Uterus (tissue), 4 donors: ENCODE data around the gene PHF13. TPM values are rescaled to one million over a fixed set of nuclear protein-coding genes. Genes with fewer than 3 reads are reported as not detected.

Source experiments
- DNase-seq, 2 donors: peaks; one replicate each; pipeline ENCODE4 v3.0.0-alpha.2; 2019 to 2020
- H3K27ac ChIP-seq, 2 donors: fragments of 200-600 bp; sonication (generic); 1 replicate in 1 of 2; 2 replicates in 1 of 2; pipeline ENCODE4 v1.5.1; 2016 to 2018
- H3K27me3 ChIP-seq, 2 donors: fragments of 200-600 bp; sonication (generic); one replicate each; pipeline ENCODE4 v1.5.1; 2018 to 2019; ENCODE audit warnings: control low read depth in 1 of 2
- H3K36me3 ChIP-seq, 2 donors: fragments of 200-600 bp; sonication (generic); one replicate each; pipeline ENCODE4 v1.5.1; 2019; ENCODE audit warnings: control low read depth in 1 of 2
- H3K4me1 ChIP-seq, 2 donors: fragments of 200-600 bp; sonication (generic); one replicate each; pipeline ENCODE4 v1.5.1; 2018 to 2019; ENCODE audit warnings: control low read depth in 1 of 2
- H3K4me3 ChIP-seq, 2 donors: fragments of 200-600 bp; sonication (generic); 1 replicate in 1 of 2; 2 replicates in 1 of 2; pipeline ENCODE4 v1.5.1; 2018 to 2019; ENCODE audit warnings: mild to moderate bottlenecking in 1 of 2
- H3K9me3 ChIP-seq, 2 donors: fragments of 200-600 bp; sonication (generic); one replicate each; pipeline ENCODE4 v1.5.1; 2019; ENCODE audit warnings: control low read depth in 1 of 2
- POLR2A ChIP-seq, 2 donors: fragments of 450-650 bp; IDR thresholded peaks; one replicate each; pipeline ENCODE4 v1.6.1; 2016; ENCODE audit warnings: antibody characterized with exemption in 2 of 2, mild to moderate bottlenecking in 1 of 2, moderate library complexity in 1 of 2
- intact Hi-C: fragments of 100-400 bp; cut with DNase I; formaldehyde crosslinking; loops from one replicate; pipeline ENCODE4 v1.15.1; 2023; ENCODE audit warnings: low total_unique reads
- total RNA-seq, 4 donors: library from RNA; depleted of rRNA in 3 of 4; stranded (reverse); fragments of >200 nt in 3 of 4; gene quantifications; one replicate each; pipeline versions ENCODE4 v1.1.0 to v1.2.4, GENCODE V29; 2014 to 2023
- TF ChIP-seq, protein P1 (sequence below), 4 experiments: fragments of 200-600 bp in 2 of 4; fragments of 450-650 bp in 2 of 4; sonication (generic) in 2 of 4; IDR thresholded peaks; one replicate each; pipeline ENCODE4 v1.5.1; 2016 to 2019; ENCODE audit warnings: antibody characterized with exemption in 4 of 4, mild to moderate bottlenecking in 2 of 4, moderate library complexity in 1 of 4
- donor health status: DM: yes; HTN: yes; CAD: no.

The PHF13 gene
- total RNA-seq, 4 donors from 2014 or later, result 1.8 to 29.6 (median 15.0) TPM

DNA sequence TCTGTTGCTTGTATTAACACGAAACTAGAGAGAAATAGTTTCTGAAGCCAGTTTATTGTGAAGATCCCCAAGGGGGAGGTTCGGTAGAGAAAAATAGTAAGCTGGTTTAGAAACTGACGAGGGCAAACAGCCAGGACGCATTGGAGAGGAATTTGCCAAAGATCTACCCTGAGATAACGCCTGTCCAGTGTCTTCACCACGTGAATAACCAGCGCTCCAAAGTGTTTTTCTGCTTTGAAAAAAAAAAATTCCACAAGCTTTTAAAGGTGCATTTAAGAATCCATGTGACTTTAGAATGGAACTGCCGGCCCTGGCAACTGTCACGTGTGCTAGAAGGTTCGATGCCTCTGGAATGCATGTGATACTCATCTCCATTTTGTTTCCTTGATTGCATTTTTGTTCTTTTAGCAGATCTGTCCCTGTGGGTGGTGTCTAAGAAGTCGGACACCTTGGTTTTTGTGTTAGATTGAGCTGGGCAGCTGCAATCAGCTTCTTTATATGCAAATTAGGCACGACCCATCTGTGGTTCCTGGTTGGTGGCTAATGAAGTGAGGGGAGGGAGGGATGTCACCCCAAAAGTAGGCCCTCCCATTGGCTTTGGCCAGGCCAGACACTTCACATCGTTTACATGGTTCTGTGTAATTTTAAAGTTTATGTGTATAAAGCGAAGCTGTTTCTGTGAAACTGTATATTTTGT lies 9.9 kb downstream of the PHF13 start:
- no peaks in the 10 kb centered on the region for H3K9me3 ChIP-seq
- intact Hi-C loops, result no loop called here
- TF ChIP-seq, protein P1, sequence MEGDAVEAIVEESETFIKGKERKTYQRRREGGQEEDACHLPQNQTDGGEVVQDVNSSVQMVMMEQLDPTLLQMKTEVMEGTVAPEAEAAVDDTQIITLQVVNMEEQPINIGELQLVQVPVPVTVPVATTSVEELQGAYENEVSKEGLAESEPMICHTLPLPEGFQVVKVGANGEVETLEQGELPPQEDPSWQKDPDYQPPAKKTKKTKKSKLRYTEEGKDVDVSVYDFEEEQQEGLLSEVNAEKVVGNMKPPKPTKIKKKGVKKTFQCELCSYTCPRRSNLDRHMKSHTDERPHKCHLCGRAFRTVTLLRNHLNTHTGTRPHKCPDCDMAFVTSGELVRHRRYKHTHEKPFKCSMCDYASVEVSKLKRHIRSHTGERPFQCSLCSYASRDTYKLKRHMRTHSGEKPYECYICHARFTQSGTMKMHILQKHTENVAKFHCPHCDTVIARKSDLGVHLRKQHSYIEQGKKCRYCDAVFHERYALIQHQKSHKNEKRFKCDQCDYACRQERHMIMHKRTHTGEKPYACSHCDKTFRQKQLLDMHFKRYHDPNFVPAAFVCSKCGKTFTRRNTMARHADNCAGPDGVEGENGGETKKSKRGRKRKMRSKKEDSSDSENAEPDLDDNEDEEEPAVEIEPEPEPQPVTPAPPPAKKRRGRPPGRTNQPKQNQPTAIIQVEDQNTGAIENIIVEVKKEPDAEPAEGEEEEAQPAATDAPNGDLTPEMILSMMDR (IDR thresholded peaks at IDR 0.05), result no peak
- no peak for TF ChIP-seq POLR2A (IDR thresholded peaks at IDR 0.05)
- H3K4me1 ChIP-seq, result peaks cover 0 to 5% of the 10 kb centered on the region in 2 donors
- no peak overlapping the region for H3K4me3 ChIP-seq
- H3K27ac ChIP-seq, result peak overlapping the region; percentile 3 to 90
- H3K27me3 ChIP-seq, result no peaks in the 10 kb centered on the region
- no peaks in the 10 kb centered on the region for H3K36me3 ChIP-seq
- no peak for DNase-seq

DNA sequence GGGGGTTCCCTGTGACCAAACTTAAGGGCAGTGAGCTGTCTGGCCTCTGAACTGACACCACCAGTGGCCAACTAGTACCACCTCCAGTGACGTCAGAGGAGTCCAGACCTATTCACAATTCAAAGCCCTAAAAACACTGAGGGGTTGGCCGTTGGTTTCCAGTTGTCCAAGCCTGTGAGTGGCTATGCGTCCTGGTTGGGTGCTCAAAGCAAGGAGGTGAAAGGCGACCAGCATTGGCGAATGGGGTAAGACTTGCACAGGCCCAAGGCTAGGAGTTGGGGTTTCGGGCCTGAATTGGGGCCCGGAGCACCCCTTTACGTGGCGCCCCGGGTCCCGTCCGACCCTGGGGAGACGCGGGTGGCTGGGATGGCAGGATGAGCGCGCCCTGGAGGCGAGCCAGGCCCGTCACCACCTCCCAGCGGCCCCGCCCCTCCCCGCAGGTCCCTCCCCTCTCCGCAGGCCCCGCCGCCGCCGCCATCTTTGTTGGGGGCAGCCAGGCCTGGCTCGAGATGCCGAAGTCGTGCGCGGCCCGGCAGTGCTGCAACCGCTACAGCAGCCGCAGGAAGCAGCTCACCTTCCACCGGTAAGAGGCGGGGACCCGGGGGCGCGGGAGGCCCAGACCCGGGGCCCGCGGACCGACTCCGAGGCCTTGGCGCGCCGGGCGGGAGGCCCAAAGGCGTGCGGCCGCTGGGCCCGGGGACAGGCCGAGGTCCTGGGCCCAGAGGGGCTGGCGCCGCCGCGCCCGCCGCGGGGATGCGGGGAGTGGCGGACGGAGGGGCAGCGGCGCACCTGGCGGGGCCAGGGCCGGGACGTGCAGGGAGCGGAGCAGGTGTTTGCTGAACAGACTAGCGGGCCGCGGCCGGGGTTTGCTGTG lies 11.4 kb downstream of the PHF13 start, which contains the start of gene THAP3:
TSS of gene THAP3 (plus strand) at position 159 of the 874 bp plus-strand sequence. CDS start at position 510, 351 bp downstream.
- peak; percentile 9 to 49 for TF ChIP-seq POLR2A (IDR thresholded peaks at IDR 0.05)
- TF ChIP-seq, protein P1 (IDR thresholded peaks at IDR 0.05), result no peak
- Histone ChIP-seq H3K27ac (peak within 1 kb of the TSS; percentile 90), H3K36me3 (no peaks in the 10 kb centered on the region), H3K4me3 (peak within 1 kb of the TSS; percentile 58 to 94), H3K4me1 (peaks cover 0 to 5% of the 10 kb centered on the region in 2 donors), H3K27me3 (no peaks in the 10 kb centered on the region), H3K9me3 (no peaks in the 10 kb centered on the region)
- DNase-seq, result peak; percentile 85
- intact Hi-C loops, result no loop called here

DNA sequence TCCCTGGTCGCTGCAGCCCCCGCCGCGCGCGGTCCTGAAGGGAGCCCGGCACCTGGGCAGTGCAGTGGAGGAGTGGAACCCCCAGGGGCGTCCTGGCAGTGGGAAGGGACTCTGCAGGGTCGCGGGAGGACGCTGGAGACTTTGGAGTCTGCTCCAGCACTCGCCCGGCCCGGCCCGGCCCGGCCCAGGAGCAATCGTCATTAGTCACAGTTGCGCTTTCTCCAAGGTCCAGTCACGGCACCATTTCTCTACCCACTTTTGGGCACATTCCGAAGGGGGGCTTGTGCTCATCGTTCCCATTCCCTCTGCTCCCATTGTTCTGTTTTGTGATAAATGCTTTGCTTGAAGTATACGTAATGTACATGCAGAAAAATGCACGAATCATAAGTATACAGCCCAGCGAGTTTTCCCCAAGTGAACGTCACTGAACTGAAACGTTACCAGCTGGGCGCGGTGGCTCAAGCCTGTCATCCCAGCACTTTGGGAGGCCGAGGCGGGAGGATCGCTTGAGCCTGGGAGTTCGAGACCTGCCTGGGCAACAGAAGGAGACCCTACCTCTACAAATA lies 12.1 kb downstream of the PHF13 start:
- DNase-seq, result no peak
- Histone ChIP-seq H3K4me3 (peak overlapping the region; percentile 58 to 94), H3K27ac (peak overlapping the region; percentile 90), H3K9me3 (no peaks in the 10 kb centered on the region), H3K36me3 (no peaks in the 10 kb centered on the region), H3K27me3 (no peaks in the 10 kb centered on the region), H3K4me1 (peaks cover 0 to 5% of the 10 kb centered on the region in 2 donors)
- intact Hi-C loops, result no loop called here
- TF ChIP-seq, protein P1 (IDR thresholded peaks at IDR 0.05), result no peak
- TF ChIP-seq POLR2A (IDR thresholded peaks at IDR 0.05), result no peak

DNA sequence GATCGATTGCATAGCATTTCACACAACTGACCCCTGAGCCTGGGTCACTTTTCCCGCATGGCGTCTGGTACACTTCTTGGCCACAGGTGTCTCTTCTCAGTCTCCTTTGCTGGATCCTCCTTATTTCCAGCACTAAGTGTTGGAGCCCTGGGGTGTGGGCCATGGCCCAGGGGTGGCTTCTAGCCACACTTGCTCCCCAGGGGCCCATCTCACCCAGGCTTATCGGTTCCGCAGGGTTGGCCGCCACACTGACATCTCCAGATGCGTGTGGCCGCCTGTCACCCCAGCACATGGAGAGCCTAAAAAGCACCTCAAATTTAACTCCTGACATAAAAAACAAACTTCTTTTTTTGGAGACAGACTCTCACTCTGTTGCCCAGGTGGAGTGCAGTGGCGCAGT lies 13.5 kb downstream of the PHF13 start:
- no peaks in the 10 kb centered on the region for H3K9me3 ChIP-seq
- TF ChIP-seq, protein P1 (IDR thresholded peaks at IDR 0.05), result no peak
- TF ChIP-seq POLR2A (IDR thresholded peaks at IDR 0.05), result no peak
- no peaks in the 10 kb centered on the region for H3K27me3 ChIP-seq
- intact Hi-C loops, result no loop called here
- peaks cover 0 to 5% of the 10 kb centered on the region in 2 donors for H3K4me1 ChIP-seq
- no peak for DNase-seq
- no peaks in the 10 kb centered on the region for H3K36me3 ChIP-seq
- no peak overlapping the region for H3K27ac ChIP-seq
- no peak overlapping the region for H3K4me3 ChIP-seq
